ENCODE measurements around the gene SLC1A3.

DNA sequence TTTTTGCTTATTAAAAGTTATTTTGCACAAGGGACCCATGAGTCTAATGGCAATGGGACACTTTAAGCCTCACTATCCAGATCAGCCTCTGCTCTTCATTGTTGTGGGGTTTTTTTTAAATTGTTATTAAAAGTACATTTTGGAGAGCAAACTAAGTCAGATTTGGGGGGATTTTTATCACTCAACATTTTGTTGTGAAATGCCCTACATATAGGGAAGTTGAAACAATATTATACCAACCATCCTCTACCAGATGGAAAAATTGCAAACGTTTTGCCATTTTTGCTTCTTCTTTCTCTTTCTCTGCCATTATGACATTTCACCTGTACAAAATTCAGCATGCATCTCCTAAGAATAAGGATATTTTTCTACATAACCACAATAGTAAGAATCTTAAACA, 75.3 kb downstream of the SLC1A3 start:
- TF ChIP-seq CTCF (IDR thresholded peaks at IDR 0.05) (no peak), POLR2A (IDR thresholded peaks at IDR 0.05) (no peak)

Measured in uterus (tissue), 2 donors.